OCI-LY7 (cell line): ENCODE results near the gene SLC31A2. TPM values are rescaled to one million over a fixed set of nuclear protein-coding genes. Genes with fewer than 3 reads are reported as not detected.

Source experiments
- BruUV-seq: library from RNA; stranded (reverse); fragments of 400-500 nt; replicated peaks from 2 replicates; lab custom pipeline; 2021; lab: Mats Ljungman, UMichigan
- CTCF ChIA-PET: fragments of 300-600 bp; sonication (Branson Sonifier 250); formaldehyde crosslinking; loops from one replicate; lab custom pipeline; 2022; ENCODE audit warnings: antibody characterized with exemption; ENCODE audit not compliant: unreplicated experiment; lab: Charles Lee
- POLR2A ChIA-PET: fragments of 300-600 bp; sonication (Branson Sonifier 250); formaldehyde crosslinking; loops from one replicate; lab custom pipeline; 2022; ENCODE audit warnings: antibody characterized with exemption; lab: Charles Lee
- DNase-seq: peaks from one replicate; pipeline ENCODE4 v3.0.0-alpha.2; 2015; ENCODE audit warnings: low spot score
- H2AFZ ChIP-seq: fragments of 200-600 bp; sonication (generic), shearing (Covaris generic); 2 replicates; pipeline ENCODE4 v1.6.1; 2014; ENCODE audit warnings: mild to moderate bottlenecking, antibody characterized with exemption, low read length, moderate library complexity
- H3K27ac ChIP-seq: fragments of 200-600 bp; sonication (generic); 2 replicates; pipeline ENCODE4 v1.5.1; 2014; ENCODE audit warnings: mixed run types, low read depth, mild to moderate bottlenecking, moderate library complexity, low read length, inconsistent platforms; ENCODE audit not compliant: poor library complexity, severe bottlenecking
- H3K36me3 ChIP-seq: fragments of 200-600 bp; sonication (generic); 2 replicates; pipeline ENCODE4 v1.6.1; 2014; ENCODE audit warnings: mild to moderate bottlenecking, antibody characterized with exemption, low read length, moderate library complexity, mixed read lengths; ENCODE audit not compliant: insufficient read depth
- H3K4me1 ChIP-seq: fragments of 200-600 bp; sonication (generic); 2 replicates; pipeline ENCODE4 v1.5.1; 2014; ENCODE audit warnings: mild to moderate bottlenecking, low read length; ENCODE audit not compliant: insufficient read depth, poor library complexity, severe bottlenecking
- H3K4me2 ChIP-seq: fragments of 200-600 bp; sonication (generic); 2 replicates; pipeline ENCODE4 v1.6.1; 2014; ENCODE audit warnings: mild to moderate bottlenecking, low read length
- H3K4me3 ChIP-seq: fragments of 200-600 bp; sonication (generic); 2 replicates; pipeline ENCODE4 v1.5.1; 2014; ENCODE audit warnings: mild to moderate bottlenecking, low read depth, low read length; ENCODE audit not compliant: poor library complexity, severe bottlenecking
- H3K79me2 ChIP-seq: fragments of 200-600 bp; sonication (generic); 2 replicates; pipeline ENCODE4 v1.6.1; 2016; ENCODE audit warnings: low read depth, mild to moderate bottlenecking, low read length, moderate library complexity, mixed read lengths; ENCODE audit not compliant: insufficient read depth
- H3K9me2 ChIP-seq: fragments of 200-600 bp; sonication (generic); 2 replicates; pipeline ENCODE4 v1.6.1; 2016; ENCODE audit warnings: mild to moderate bottlenecking, low read length, mixed read lengths; ENCODE audit not compliant: insufficient read depth
- H3K9me3 ChIP-seq: fragments of 200-600 bp; sonication (generic); 2 replicates; pipeline ENCODE4 v1.6.1; 2014; ENCODE audit warnings: mild to moderate bottlenecking, mixed run types, low read length, mixed read lengths
- H4K20me1 ChIP-seq: fragments of 200-600 bp; sonication (generic); 2 replicates; pipeline ENCODE4 v1.6.1; 2014; ENCODE audit warnings: mild to moderate bottlenecking, antibody characterized with exemption, low read length, moderate library complexity, mixed read lengths; ENCODE audit not compliant: insufficient read depth
- EZH2phosphoT487 ChIP-seq: fragments of 200-600 bp; sonication (generic); IDR thresholded peaks from 2 replicates; pipeline ENCODE4 v1.6.1; 2018; ENCODE audit warnings: low read depth, borderline replicate concordance, mild to moderate bottlenecking, mixed run types, antibody characterized with exemption, low read length, moderate library complexity, mixed read lengths
- intact Hi-C: fragments of 100-400 bp; cut with micrococcal nuclease; formaldehyde crosslinking; loops from one replicate; pipeline ENCODE4 v1.10.0; 2022; ENCODE audit not compliant: unreplicated experiment
- total RNA-seq, 2 experiments: library from RNA; depleted of rRNA in 1 of 2; stranded (reverse); fragments of >200 nt in 1 of 2; shearing (Covaris generic) in 1 of 2; gene quantifications; 2 replicates each; pipeline ENCODE4 v1.2.3, GENCODE V29; 2014 to 2022
- TF ChIP-seq, protein P1 (sequence below): fragments of 200-600 bp; sonication (generic); conservative IDR thresholded peaks from 2 replicates; pipeline ENCODE4 v1.5.1; 2014; ENCODE audit warnings: mild to moderate bottlenecking, antibody characterized with exemption, low read length, moderate library complexity, mixed read lengths

Gene SLC31A2
- total RNA-seq, 2 experiments from 2014 or later, result 1.3 to 2.7 TPM

DNA sequence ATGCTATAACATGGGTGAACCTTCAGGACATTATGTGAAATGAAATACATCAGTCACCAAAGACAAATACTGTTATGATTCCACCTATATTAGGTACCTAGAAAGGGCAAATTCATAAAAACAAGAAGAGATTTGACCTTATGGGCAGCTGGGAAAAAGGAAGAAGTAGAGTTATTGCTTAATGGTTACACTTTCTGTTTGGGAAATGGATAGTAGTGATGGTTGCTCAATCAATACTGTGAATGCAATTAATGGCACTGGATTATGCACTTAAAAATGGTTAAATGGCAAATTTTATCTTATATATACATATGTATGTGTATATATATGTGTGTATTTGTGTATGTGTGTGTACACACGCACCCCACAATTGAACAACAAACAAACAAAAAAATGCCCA lies 55.1 kb downstream of the SLC31A2 start:
- no peak for TF ChIP-seq EZH2phosphoT487
- TF ChIP-seq, protein P1, sequence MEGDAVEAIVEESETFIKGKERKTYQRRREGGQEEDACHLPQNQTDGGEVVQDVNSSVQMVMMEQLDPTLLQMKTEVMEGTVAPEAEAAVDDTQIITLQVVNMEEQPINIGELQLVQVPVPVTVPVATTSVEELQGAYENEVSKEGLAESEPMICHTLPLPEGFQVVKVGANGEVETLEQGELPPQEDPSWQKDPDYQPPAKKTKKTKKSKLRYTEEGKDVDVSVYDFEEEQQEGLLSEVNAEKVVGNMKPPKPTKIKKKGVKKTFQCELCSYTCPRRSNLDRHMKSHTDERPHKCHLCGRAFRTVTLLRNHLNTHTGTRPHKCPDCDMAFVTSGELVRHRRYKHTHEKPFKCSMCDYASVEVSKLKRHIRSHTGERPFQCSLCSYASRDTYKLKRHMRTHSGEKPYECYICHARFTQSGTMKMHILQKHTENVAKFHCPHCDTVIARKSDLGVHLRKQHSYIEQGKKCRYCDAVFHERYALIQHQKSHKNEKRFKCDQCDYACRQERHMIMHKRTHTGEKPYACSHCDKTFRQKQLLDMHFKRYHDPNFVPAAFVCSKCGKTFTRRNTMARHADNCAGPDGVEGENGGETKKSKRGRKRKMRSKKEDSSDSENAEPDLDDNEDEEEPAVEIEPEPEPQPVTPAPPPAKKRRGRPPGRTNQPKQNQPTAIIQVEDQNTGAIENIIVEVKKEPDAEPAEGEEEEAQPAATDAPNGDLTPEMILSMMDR, result no peak
- no peaks in the 10 kb centered on the region; the same call in 1 of the 2 replicates for H3K9me3 ChIP-seq
- H3K4me2 ChIP-seq, result no peak overlapping the region
- ChIA-PET CTCF (no interaction called here), POLR2A (interaction anchor here (0.6 to 1.0 kb wide), 5 partner anchors 9 to 39 kb away, joined by 3 to 4 read pairs (median 3); no protein-coding TSS in a partner anchor)
- DNase-seq, result no peak
- H3K4me3 ChIP-seq, result no peak overlapping the region
- H3K27ac ChIP-seq, result no peak overlapping the region
- H2AFZ ChIP-seq, result no peak overlapping the region
- H3K79me2 ChIP-seq, result 0 out of 2 replicates have a peak, but pooled peaks cover 5% of the 10 kb centered on the region
- peaks cover 97% of the 10 kb centered on the region for H3K36me3 ChIP-seq
- H4K20me1 ChIP-seq, result 0 out of 2 replicates have a peak, but pooled peaks cover 4% of the 10 kb centered on the region
- intact Hi-C loops, result loop anchor here (5.0 kb wide), 1 partner anchor 34 kb away; no protein-coding TSS in a partner anchor
- no peaks in the 10 kb centered on the region for H3K9me2 ChIP-seq
- no peaks in the 10 kb centered on the region for H3K4me1 ChIP-seq
- no TSS peak for BruUV-seq

DNA sequence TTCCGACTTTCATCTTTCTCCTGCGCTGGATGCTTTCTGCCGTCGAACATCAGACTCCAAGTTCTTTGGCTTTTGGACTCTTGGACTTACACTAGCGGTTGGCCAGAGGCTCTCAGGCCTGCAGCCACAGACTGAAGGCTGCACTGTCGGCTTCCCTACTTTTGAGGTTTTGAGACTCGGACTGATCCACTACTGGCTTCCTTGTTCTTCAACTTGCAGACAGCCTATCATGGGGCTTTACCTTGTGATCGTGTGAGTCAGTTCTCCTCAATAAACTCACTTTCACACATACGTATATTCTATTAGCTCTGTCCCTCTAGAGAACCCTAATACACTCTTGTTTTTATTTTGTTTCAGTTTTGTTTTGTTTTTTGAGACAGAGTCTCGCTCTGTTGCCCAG lies 60.0 kb downstream of the SLC31A2 start:
- POLR2A ChIA-PET, result interaction anchor here (0.6 kb wide), 1 partner anchor 10 kb away, joined by 3 read pairs; the partner anchor contains the start of genes FKBP15 and SLC31A1
- no TSS peak for BruUV-seq
- no peak overlapping the region for H3K27ac ChIP-seq
- H3K4me1 ChIP-seq, result peaks cover 6% of the 10 kb centered on the region
- DNase-seq, result no peak
- H3K9me3 ChIP-seq, result no peaks in the 10 kb centered on the region
- H4K20me1 ChIP-seq, result no peaks in the 10 kb centered on the region
- intact Hi-C loops, result no loop called here
- CTCF ChIA-PET, result no interaction called here
- no peaks in the 10 kb centered on the region for H3K9me2 ChIP-seq
- no peak overlapping the region for H3K4me3 ChIP-seq
- no peak overlapping the region for H2AFZ ChIP-seq
- H3K36me3 ChIP-seq, result peaks cover 90% of the 10 kb centered on the region
- peaks cover 39% of the 10 kb centered on the region for H3K79me2 ChIP-seq
- TF ChIP-seq, protein P1, result no peak
- no peak for TF ChIP-seq EZH2phosphoT487
- no peak overlapping the region for H3K4me2 ChIP-seq

Other genes starting within 250 kb of the SLC31A2 start
- gene ZNF883, start 138.8 kb upstream of the SLC31A2 start, total RNA-seq (2014; rRNA removed; shearing (Covaris generic)), result 0.59 TPM in 1 of 2 replicates, not detected in the other
- gene ZNF883, start 138.8 kb upstream of the SLC31A2 start, total RNA-seq (2022), result 0.33 TPM in 1 of 2 replicates, not detected in the other
- gene ZFP37, start 94.3 kb upstream of the SLC31A2 start, total RNA-seq (2014; rRNA removed; shearing (Covaris generic)), result 2.3 and 3.5 TPM in 2 replicates
- 1.3 and 1.6 TPM in 2 replicates for gene ZFP37, start 94.3 kb upstream of the SLC31A2 start, total RNA-seq (2022)
- gene FKBP15, start 70.3 kb downstream of the SLC31A2 start, total RNA-seq (2014; rRNA removed; shearing (Covaris generic)), result 25.5 and 39.9 TPM in 2 replicates
- 47.3 and 58.0 TPM in 2 replicates for gene FKBP15, start 70.3 kb downstream of the SLC31A2 start, total RNA-seq (2022)
- gene SLC31A1, start 70.5 kb downstream of the SLC31A2 start, total RNA-seq (2014; rRNA removed; shearing (Covaris generic)), result 3.9 and 4.7 TPM in 2 replicates
- gene SLC31A1, start 70.5 kb downstream of the SLC31A2 start, total RNA-seq (2022), result 12.4 and 16.7 TPM in 2 replicates
- 29.9 and 42.5 TPM in 2 replicates for gene CDC26, start 124.6 kb downstream of the SLC31A2 start, total RNA-seq (2014; rRNA removed; shearing (Covaris generic))
- 39.7 and 39.9 TPM in 2 replicates for gene CDC26, start 124.6 kb downstream of the SLC31A2 start, total RNA-seq (2022)
- 27.4 and 27.8 TPM in 2 replicates for gene PRPF4, start 124.7 kb downstream of the SLC31A2 start, total RNA-seq (2014; rRNA removed; shearing (Covaris generic))
- 35.8 and 39.9 TPM in 2 replicates for gene PRPF4, start 124.7 kb downstream of the SLC31A2 start, total RNA-seq (2022)
- gene RNF183, start 152.4 kb downstream of the SLC31A2 start, total RNA-seq (2014; rRNA removed; shearing (Covaris generic)), result not detected in 2 replicates
- gene RNF183, start 152.4 kb downstream of the SLC31A2 start, total RNA-seq (2022), result not detected in 2 replicates
- 0.19 and 0.54 TPM in 2 replicates for gene WDR31, start 189.3 kb downstream of the SLC31A2 start, total RNA-seq (2014; rRNA removed; shearing (Covaris generic))
- 1.2 and 1.4 TPM in 2 replicates for gene WDR31, start 189.3 kb downstream of the SLC31A2 start, total RNA-seq (2022)
- gene BSPRY, start 198.5 kb downstream of the SLC31A2 start, total RNA-seq (2014; rRNA removed; shearing (Covaris generic)), result 0.54 and 1.3 TPM in 2 replicates
- gene BSPRY, start 198.5 kb downstream of the SLC31A2 start, total RNA-seq (2022), result 0.82 and 0.98 TPM in 2 replicates
- gene HDHD3, start 226.0 kb downstream of the SLC31A2 start, total RNA-seq (2014; rRNA removed; shearing (Covaris generic)), result 11.9 and 18.1 TPM in 2 replicates
- gene HDHD3, start 226.0 kb downstream of the SLC31A2 start, total RNA-seq (2022), result 16.0 and 16.7 TPM in 2 replicates